ENCODE results near the gene UBA6.

Gene UBA6

DNA sequence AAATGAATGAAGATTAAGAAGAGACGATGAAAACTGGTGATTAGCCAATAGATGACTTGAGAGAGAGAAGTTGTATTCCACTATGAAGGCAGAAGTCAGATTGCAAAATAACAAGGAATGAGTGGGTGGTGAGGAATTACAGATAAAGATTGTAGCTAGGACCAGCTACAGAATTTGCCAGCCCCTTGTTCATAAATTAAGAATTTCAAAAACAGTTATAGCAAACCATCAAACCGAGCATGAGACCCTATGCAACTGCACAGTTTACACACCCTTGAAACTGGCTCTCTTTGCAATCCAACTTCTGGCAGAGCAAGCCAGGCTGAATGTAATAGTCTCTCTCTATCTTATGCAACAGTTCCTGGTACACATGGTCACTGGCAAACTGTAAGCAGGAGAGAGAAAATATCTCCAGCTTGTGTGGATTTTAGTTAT is 107.2 kb downstream of the UBA6 start:
- no peak overlapping the region for H3K4me3 ChIP-seq (replicated peaks; ENCODE audit: low read depth, low read length)
- no peak for DNase-seq (ENCODE audit: extremely low read depth, low read depth)
- TF ChIP-seq, protein P1, sequence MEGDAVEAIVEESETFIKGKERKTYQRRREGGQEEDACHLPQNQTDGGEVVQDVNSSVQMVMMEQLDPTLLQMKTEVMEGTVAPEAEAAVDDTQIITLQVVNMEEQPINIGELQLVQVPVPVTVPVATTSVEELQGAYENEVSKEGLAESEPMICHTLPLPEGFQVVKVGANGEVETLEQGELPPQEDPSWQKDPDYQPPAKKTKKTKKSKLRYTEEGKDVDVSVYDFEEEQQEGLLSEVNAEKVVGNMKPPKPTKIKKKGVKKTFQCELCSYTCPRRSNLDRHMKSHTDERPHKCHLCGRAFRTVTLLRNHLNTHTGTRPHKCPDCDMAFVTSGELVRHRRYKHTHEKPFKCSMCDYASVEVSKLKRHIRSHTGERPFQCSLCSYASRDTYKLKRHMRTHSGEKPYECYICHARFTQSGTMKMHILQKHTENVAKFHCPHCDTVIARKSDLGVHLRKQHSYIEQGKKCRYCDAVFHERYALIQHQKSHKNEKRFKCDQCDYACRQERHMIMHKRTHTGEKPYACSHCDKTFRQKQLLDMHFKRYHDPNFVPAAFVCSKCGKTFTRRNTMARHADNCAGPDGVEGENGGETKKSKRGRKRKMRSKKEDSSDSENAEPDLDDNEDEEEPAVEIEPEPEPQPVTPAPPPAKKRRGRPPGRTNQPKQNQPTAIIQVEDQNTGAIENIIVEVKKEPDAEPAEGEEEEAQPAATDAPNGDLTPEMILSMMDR (IDR thresholded peaks at IDR 0.05; ENCODE audit: low read depth, low read length, missing control alignments), result no peak

DNA sequence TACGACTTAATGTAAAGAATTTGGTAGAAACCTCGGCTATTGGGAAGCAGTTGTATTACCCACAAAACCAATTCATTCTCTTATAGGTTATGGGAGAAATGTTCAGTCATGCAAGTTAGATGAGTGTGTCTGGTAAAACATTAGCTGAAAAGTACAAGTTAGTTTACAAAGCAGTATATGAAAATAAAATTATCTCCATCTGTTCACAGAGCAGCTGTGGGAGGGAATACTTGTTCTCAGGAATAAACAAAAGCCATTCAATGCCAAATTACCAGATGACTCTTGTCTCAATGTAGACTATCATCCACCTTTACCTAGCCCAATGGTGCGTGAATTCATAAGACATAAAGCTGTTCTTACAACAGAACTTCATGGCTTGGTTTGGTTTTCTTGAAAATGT is 113.8 kb downstream of the UBA6 start:
- TF ChIP-seq, protein P1 (IDR thresholded peaks at IDR 0.05; ENCODE audit: low read depth, low read length, missing control alignments), result no peak
- no peak overlapping the region for H3K4me3 ChIP-seq (replicated peaks; ENCODE audit: low read depth, low read length)
- DNase-seq (ENCODE audit: extremely low read depth, low read depth), result no peak

DNA sequence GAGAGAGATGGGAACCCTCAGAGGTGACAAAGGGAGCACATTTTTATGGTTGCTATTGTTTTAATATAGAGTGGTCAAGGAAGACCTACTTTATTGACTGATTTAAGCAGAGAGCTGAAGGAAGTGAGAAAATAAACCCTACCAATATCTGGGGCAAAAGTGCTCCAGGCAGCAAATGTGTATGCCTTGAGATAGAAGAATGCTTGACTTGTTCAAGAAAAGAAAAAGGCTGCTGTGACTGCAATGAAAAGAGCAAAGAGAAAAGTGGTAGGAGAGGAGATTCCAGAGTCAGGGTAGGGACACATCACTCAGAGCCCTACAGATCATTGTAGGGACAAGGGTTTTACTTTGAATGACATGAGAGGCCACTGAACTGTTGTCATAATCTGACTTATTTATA is 116.5 kb downstream of the UBA6 start:
- DNase-seq (ENCODE audit: extremely low read depth, low read depth), result no peak
- TF ChIP-seq, protein P1 (IDR thresholded peaks at IDR 0.05; ENCODE audit: low read depth, low read length, missing control alignments), result no peak
- no peak overlapping the region for H3K4me3 ChIP-seq (replicated peaks; ENCODE audit: low read depth, low read length)

DNA sequence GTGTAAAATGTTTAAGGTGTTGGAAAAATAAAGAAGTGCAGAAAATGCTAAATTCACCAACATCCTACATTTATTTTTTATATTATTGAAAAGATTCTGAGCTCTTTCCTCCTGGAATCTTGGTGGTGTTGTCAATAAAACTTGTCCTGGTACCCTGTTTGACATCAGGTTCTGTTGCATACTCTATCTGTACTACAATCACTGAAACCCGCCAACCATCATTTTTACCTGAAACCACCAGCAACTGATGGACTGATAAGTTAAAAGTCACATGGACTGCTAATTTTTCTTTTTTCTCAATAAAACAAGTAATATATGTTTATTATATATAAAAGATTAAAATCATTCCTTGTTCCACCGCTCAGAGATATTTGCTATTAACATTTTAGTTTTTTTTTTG is 119.0 kb downstream of the UBA6 start:
- no peak overlapping the region for H3K4me3 ChIP-seq (replicated peaks; ENCODE audit: low read depth, low read length)
- no peak for DNase-seq (ENCODE audit: extremely low read depth, low read depth)
- TF ChIP-seq, protein P1 (IDR thresholded peaks at IDR 0.05; ENCODE audit: low read depth, low read length, missing control alignments), result no peak

DNA sequence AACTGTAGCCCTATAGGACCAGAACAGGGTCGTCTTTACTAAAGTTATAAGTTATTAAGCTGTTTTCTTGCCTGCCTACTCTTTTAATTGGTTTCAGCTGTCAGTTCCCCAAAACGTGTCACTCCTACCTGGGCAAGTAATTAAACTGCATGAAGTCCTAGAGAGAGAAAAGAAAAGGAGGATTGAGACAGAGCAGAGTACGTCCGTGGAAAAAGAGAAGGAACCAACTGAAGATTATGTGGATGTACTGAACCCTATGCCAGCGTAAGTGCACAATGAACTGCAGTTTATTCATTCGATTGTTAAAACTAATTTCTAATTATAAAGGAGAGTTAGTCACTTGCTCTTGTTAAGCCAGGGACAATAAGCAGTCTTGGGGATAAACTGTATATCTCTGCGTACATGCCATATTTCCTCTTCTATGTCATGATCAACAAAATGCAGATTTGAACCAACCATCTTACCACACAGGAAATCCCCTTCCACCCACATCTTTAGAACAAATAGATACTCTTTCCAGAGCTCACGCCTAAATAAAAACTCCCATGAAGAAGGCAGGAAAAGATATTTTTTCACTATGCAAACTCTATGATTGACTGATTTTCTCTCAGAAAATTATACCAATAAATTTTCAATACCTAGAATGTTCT is 119.6 kb downstream of the UBA6 start:
- no peak for DNase-seq (ENCODE audit: extremely low read depth, low read depth)
- TF ChIP-seq, protein P1 (IDR thresholded peaks at IDR 0.05; ENCODE audit: low read depth, low read length, missing control alignments), result no peak
- H3K4me3 ChIP-seq (replicated peaks; ENCODE audit: low read depth, low read length), result no peak overlapping the region

DNA sequence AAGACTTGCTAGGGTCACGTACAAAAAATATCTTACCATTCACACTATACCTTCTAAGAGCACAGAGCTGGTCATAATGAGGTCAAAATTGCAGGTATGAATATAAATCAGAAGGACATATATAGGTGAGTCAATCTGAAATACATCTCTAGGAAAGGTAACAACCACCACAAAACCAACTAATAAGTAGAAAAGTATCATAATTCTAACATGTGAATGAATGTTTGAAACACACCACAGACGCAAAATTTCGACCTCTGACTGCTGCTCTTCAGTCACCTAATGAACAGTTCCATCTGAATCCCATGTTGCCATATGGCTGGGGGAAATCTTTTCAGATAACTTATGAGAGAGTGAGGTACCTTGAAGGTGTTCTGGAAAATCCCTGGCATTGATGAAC is 120.4 kb downstream of the UBA6 start:
- DNase-seq (ENCODE audit: extremely low read depth, low read depth), result no peak
- no peak overlapping the region for H3K4me3 ChIP-seq (replicated peaks; ENCODE audit: low read depth, low read length)
- TF ChIP-seq, protein P1 (IDR thresholded peaks at IDR 0.05; ENCODE audit: low read depth, low read length, missing control alignments), result no peak

DNA sequence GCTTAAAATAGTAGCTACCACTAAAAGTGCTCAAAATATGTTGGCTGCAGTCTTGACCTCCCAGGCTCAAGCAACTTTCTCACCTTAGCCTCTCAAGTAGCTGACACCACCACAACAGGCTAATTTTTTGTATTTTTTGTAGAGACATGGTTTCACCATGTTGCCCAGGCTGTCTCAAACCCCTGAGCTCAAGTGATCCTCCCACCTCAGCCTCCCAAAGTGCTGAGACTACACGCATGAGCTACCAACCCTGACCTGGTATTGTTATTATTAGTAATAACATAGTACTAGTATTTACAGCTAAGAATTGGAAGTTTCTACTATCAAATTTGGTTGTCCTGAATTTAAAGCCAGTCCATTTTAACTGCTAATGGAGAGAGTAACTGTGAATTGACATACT is 124.4 kb downstream of the UBA6 start:
- no peak overlapping the region for H3K4me3 ChIP-seq (replicated peaks; ENCODE audit: low read depth, low read length)
- no peak for DNase-seq (ENCODE audit: extremely low read depth, low read depth)
- TF ChIP-seq, protein P1 (IDR thresholded peaks at IDR 0.05; ENCODE audit: low read depth, low read length, missing control alignments), result no peak
